HCT116 (cell line): Measurements from ENCODE around the gene CABP1. TPM values are rescaled to one million over a fixed set of nuclear protein-coding genes. Genes with fewer than 3 reads are reported as not detected.

ENCODE experiments used
- ATAC-seq: fragments of 200-7000 bp; cut with Tn5 transposase; 2 replicates; pipeline ENCODE4 v1.9.1; 2020; ENCODE audit warnings: mild to moderate bottlenecking, moderate library complexity
- BruUV-seq: library from RNA; stranded (reverse); fragments of 400-500 nt; replicated peaks from 2 replicates; lab custom pipeline; 2021; lab: Mats Ljungman, UMichigan
- CTCF ChIA-PET: fragments of 300-600 bp; sonication (Branson Sonifier 250); formaldehyde crosslinking; loops from one replicate; lab custom pipeline; 2021; ENCODE audit warnings: antibody characterized with exemption; lab: Charles Lee
- POLR2A ChIA-PET: fragments of 300-600, 350-600 bp; sonication (Branson Sonifier 250); formaldehyde crosslinking; loops from one replicate; lab custom pipeline; 2021; ENCODE audit warnings: antibody characterized with exemption; lab: Charles Lee
- RAD21 ChIA-PET, 2 experiments: fragments of 300-600 bp; sonication (Branson Sonifier 250); formaldehyde crosslinking; loops; one replicate each; lab custom pipeline; 2023; ENCODE audit warnings: low total read pairs in 2 of 2; ENCODE audit not compliant: uncharacterized antibody in 2 of 2, unreplicated experiment in 2 of 2, low non-redundant PET in 1 of 2; lab: Charles Lee
- DNase-seq: peaks from one replicate; pipeline ENCODE4 v3.0.0-alpha.2; 2010; ENCODE audit warnings: low read depth, low spot score
- H2AFZ ChIP-seq: fragments of 200-600 bp; shearing (Covaris generic), sonication (generic); 2 replicates; pipeline ENCODE4 v1.6.1; 2017; ENCODE audit warnings: low read depth, mixed run types, mixed read lengths, antibody characterized with exemption, low read length; ENCODE audit not compliant: poor library complexity, severe bottlenecking
- H3K27ac ChIP-seq: 2 replicates; pipeline ENCODE4 v1.5.1; 2012; ENCODE audit warnings: low read depth, low read length
- H3K27me3 ChIP-seq: fragments of 200-600 bp; sonication (generic); 2 replicates; pipeline ENCODE4 v1.6.1; 2016; ENCODE audit warnings: mixed run types, low read length, mixed read lengths; ENCODE audit not compliant: insufficient read depth
- H3K36me3 ChIP-seq, 2 experiments: fragments of 200-500 bp in 1 of 2; fragments of 200-600 bp in 1 of 2; sonication (Bioruptor generic) in 1 of 2; sonication (generic) in 1 of 2; 2 replicates each; pipeline versions ENCODE4 v1.5.1 to v1.6.1; 2014 to 2016; ENCODE audit warnings: low read length in 2 of 2, inconsistent platforms in 1 of 2, mixed read lengths in 1 of 2, mixed run types in 1 of 2; ENCODE audit not compliant: insufficient read depth in 2 of 2, control insufficient read depth in 1 of 2
- H3K4me1 ChIP-seq, 2 experiments: fragments of 200-600 bp in 1 of 2; sonication (generic) in 1 of 2; 2 replicates each; pipeline versions ENCODE4 v1.5.1 to v1.6.1; 2012 to 2017; ENCODE audit warnings: low read length in 2 of 2, inconsistent platforms in 1 of 2, mild to moderate bottlenecking in 1 of 2, mixed read lengths in 1 of 2, mixed run types in 1 of 2, moderate library complexity in 1 of 2; ENCODE audit not compliant: insufficient read depth in 2 of 2, control insufficient read depth in 1 of 2
- H3K4me2 ChIP-seq: fragments of 200-600 bp; sonication (generic); 2 replicates; pipeline ENCODE4 v1.6.1; 2017; ENCODE audit warnings: mixed run types, low read length, mixed read lengths
- H3K4me3 ChIP-seq, 2 experiments: fragments of 200-600 bp in 1 of 2; sonication (generic) in 1 of 2; replicated peaks in 1 of 2; 2 replicates each; pipeline ENCODE4 v1.5.1; 2011 to 2016; ENCODE audit warnings: low read length in 2 of 2, control low read depth in 1 of 2, low read depth in 1 of 2, mild to moderate bottlenecking in 1 of 2, mixed read lengths in 1 of 2, mixed run types in 1 of 2
- H3K79me2 ChIP-seq: fragments of 200-600 bp; sonication (generic); 2 replicates; pipeline ENCODE4 v1.6.1; 2017; ENCODE audit warnings: mild to moderate bottlenecking, mixed run types, low read length, moderate library complexity, mixed read lengths; ENCODE audit not compliant: insufficient read depth
- H3K9ac ChIP-seq: fragments of 200-600 bp; sonication (generic); 2 replicates; pipeline ENCODE4 v1.6.1; 2016; ENCODE audit warnings: low read length, mixed read lengths
- H3K9me2 ChIP-seq: fragments of 200-600 bp; sonication (generic), shearing (Covaris generic); 2 replicates; pipeline ENCODE4 v1.6.1; 2017; ENCODE audit warnings: mixed run types, mild to moderate bottlenecking, moderate library complexity; ENCODE audit not compliant: insufficient read depth
- H3K9me3 ChIP-seq, 2 experiments: fragments of 200-500 bp in 1 of 2; fragments of 200-600 bp in 1 of 2; sonication (Bioruptor generic) in 1 of 2; sonication (generic) in 1 of 2; 2 replicates each; pipeline ENCODE4 v1.6.1; 2014 to 2017; ENCODE audit warnings: low read length in 2 of 2, mixed read lengths in 2 of 2, inconsistent platforms in 1 of 2, low read depth in 1 of 2, mild to moderate bottlenecking in 1 of 2, mixed run types in 1 of 2, moderate library complexity in 1 of 2; ENCODE audit not compliant: control insufficient read depth in 1 of 2, insufficient read depth in 1 of 2
- H4K20me1 ChIP-seq: fragments of 200-600 bp; sonication (generic), shearing (Covaris generic); 2 replicates; pipeline ENCODE4 v1.6.1; 2017; ENCODE audit warnings: mixed run types, mild to moderate bottlenecking, moderate library complexity; ENCODE audit not compliant: insufficient read depth
- CBX3 ChIP-seq: IDR thresholded peaks from 2 replicates; pipeline ENCODE4 v1.6.1; 2012; ENCODE audit warnings: low read depth
- CEBPB ChIP-seq: IDR thresholded peaks from 2 replicates; pipeline ENCODE4 v1.6.1; 2012; ENCODE audit warnings: low read depth
- EGR1 ChIP-seq: IDR thresholded peaks from 2 replicates; pipeline ENCODE4 v1.6.1; 2012; ENCODE audit warnings: low read depth
- ELF1 ChIP-seq: IDR thresholded peaks from 2 replicates; pipeline ENCODE4 v1.6.1; 2012; ENCODE audit warnings: low read depth, borderline replicate concordance
- EZH2phosphoT487 ChIP-seq: fragments of 200-600 bp; IDR thresholded peaks from 2 replicates; pipeline ENCODE4 v1.6.1; 2018; ENCODE audit warnings: antibody characterized with exemption, borderline replicate concordance
- FOSL1 ChIP-seq: IDR thresholded peaks from 2 replicates; pipeline ENCODE4 v1.6.1; 2012; ENCODE audit warnings: low read depth
- JUND ChIP-seq: IDR thresholded peaks from 2 replicates; pipeline ENCODE4 v1.6.1; 2012
- POLR2A ChIP-seq: IDR thresholded peaks from 2 replicates; pipeline ENCODE4 v1.7.0; 2011; ENCODE audit warnings: borderline replicate concordance; ENCODE audit not compliant: insufficient read depth, insufficient read length; ENCODE audit errors: extremely low read depth
- SRF ChIP-seq: IDR thresholded peaks from 2 replicates; pipeline ENCODE4 v1.6.1; 2012; ENCODE audit warnings: low read depth
- TCF7L2 ChIP-seq: IDR thresholded peaks from 2 replicates; pipeline ENCODE4 v1.7.0; 2011; ENCODE audit warnings: borderline replicate concordance, inconsistent platforms; ENCODE audit not compliant: insufficient read depth, insufficient read length; ENCODE audit errors: extremely low read depth
- ZFX ChIP-seq: fragments of 450-650 bp; IDR thresholded peaks from 2 replicates; pipeline ENCODE4 v1.6.1; 2017
- ZNF274 ChIP-seq: fragments of 200-500 bp; sonication (Bioruptor generic); IDR thresholded peaks from 2 replicates; pipeline ENCODE4 v1.6.1; 2014; ENCODE audit warnings: mild to moderate bottlenecking, low read depth, low read length, inconsistent platforms
- intact Hi-C: fragments of 100-400 bp; cut with micrococcal nuclease; formaldehyde crosslinking; loops from 2 replicates; pipeline ENCODE4 v1.10.0; 2022
- total RNA-seq: library from RNA; stranded (reverse); gene quantifications from one replicate; pipeline ENCODE4 v1.2.1, GENCODE V29; 2021; ENCODE audit not compliant: unreplicated experiment
- TF ChIP-seq, protein P1 (sequence below): IDR thresholded peaks from 2 replicates; pipeline ENCODE4 v1.6.1; 2011; ENCODE audit warnings: mild to moderate bottlenecking, low read length, moderate library complexity; ENCODE audit not compliant: insufficient replicate concordance; ENCODE audit errors: extremely low read depth
- TF ChIP-seq, protein P2 (sequence below): IDR thresholded peaks from 2 replicates; pipeline ENCODE4 v1.6.1; 2012
- TF ChIP-seq, protein P3 (sequence below): IDR thresholded peaks from 2 replicates; pipeline ENCODE4 v1.6.1; 2012; ENCODE audit warnings: low read depth
- TF ChIP-seq, protein P4 (sequence below): IDR thresholded peaks from 2 replicates; pipeline ENCODE4 v1.6.1; 2012

The CABP1 gene
- total RNA-seq, 1 experiment from 2014 or later: 0.84 TPM

DNA sequence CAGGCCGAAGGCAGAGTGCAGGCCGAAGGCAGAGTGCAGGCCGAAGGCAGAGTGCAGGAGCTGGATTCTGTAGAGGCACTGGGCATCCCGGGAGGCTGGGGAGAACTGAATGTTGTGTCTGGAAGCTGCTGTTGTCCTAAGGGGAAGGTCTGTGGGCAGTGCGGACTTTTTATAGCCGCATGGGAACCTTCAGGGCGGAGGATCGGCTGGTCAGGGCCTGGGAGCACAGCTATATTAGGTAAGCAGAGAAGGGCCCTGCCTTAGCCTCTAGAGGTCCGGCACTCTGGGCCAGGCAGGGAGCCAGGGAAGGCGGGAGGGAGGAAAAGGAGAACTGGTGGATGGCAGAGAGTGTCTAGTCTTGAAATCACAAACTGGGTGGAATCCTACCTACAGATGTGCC, 14.2 kb downstream of the CABP1 start:
- intact Hi-C loops: no loop called here
- Histone ChIP-seq H3K4me3 (no peak overlapping the region), H3K4me1 (peaks cover 0 to 9% of the 10 kb centered on the region in 2 experiments; a peak in 2 of 4 replicates), H3K9ac (no peak overlapping the region), H3K79me2 (no peaks in the 10 kb centered on the region), H3K27ac (no peak overlapping the region), H3K4me2 (no peak overlapping the region), H4K20me1 (no peaks in the 10 kb centered on the region), H2AFZ (no peak overlapping the region), H3K36me3 (no peaks in the 10 kb centered on the region), H3K9me3 (no peaks in the 10 kb centered on the region), H3K27me3 (no peaks in the 10 kb centered on the region), H3K9me2 (no peaks in the 10 kb centered on the region)
- RAD21 ChIA-PET: no interaction called here
- BruUV-seq: no TSS peak
- no peak for TF ChIP-seq SRF
- TF ChIP-seq, protein P1, sequence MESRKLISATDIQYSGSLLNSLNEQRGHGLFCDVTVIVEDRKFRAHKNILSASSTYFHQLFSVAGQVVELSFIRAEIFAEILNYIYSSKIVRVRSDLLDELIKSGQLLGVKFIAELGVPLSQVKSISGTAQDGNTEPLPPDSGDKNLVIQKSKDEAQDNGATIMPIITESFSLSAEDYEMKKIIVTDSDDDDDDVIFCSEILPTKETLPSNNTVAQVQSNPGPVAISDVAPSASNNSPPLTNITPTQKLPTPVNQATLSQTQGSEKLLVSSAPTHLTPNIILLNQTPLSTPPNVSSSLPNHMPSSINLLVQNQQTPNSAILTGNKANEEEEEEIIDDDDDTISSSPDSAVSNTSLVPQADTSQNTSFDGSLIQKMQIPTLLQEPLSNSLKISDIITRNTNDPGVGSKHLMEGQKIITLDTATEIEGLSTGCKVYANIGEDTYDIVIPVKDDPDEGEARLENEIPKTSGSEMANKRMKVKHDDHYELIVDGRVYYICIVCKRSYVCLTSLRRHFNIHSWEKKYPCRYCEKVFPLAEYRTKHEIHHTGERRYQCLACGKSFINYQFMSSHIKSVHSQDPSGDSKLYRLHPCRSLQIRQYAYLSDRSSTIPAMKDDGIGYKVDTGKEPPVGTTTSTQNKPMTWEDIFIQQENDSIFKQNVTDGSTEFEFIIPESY: no peak
- no peak for TF ChIP-seq EGR1
- TF ChIP-seq POLR2A: no peak
- TF ChIP-seq, protein P2, sequence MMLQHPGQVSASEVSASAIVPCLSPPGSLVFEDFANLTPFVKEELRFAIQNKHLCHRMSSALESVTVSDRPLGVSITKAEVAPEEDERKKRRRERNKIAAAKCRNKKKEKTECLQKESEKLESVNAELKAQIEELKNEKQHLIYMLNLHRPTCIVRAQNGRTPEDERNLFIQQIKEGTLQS: no peak
- TF ChIP-seq, protein P3, sequence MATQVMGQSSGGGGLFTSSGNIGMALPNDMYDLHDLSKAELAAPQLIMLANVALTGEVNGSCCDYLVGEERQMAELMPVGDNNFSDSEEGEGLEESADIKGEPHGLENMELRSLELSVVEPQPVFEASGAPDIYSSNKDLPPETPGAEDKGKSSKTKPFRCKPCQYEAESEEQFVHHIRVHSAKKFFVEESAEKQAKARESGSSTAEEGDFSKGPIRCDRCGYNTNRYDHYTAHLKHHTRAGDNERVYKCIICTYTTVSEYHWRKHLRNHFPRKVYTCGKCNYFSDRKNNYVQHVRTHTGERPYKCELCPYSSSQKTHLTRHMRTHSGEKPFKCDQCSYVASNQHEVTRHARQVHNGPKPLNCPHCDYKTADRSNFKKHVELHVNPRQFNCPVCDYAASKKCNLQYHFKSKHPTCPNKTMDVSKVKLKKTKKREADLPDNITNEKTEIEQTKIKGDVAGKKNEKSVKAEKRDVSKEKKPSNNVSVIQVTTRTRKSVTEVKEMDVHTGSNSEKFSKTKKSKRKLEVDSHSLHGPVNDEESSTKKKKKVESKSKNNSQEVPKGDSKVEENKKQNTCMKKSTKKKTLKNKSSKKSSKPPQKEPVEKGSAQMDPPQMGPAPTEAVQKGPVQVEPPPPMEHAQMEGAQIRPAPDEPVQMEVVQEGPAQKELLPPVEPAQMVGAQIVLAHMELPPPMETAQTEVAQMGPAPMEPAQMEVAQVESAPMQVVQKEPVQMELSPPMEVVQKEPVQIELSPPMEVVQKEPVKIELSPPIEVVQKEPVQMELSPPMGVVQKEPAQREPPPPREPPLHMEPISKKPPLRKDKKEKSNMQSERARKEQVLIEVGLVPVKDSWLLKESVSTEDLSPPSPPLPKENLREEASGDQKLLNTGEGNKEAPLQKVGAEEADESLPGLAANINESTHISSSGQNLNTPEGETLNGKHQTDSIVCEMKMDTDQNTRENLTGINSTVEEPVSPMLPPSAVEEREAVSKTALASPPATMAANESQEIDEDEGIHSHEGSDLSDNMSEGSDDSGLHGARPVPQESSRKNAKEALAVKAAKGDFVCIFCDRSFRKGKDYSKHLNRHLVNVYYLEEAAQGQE: no peak
- TF ChIP-seq ZNF274: no peak
- TF ChIP-seq, protein P4, sequence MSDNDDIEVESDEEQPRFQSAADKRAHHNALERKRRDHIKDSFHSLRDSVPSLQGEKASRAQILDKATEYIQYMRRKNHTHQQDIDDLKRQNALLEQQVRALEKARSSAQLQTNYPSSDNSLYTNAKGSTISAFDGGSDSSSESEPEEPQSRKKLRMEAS: no peak
- no peak for TF ChIP-seq CBX3
- TF ChIP-seq FOSL1: no peak
- no peak for TF ChIP-seq EZH2phosphoT487
- TF ChIP-seq JUND: no peak
- TF ChIP-seq CEBPB: no peak
- TF ChIP-seq ZFX: no peak
- no peak for TF ChIP-seq TCF7L2
- no peak for TF ChIP-seq ELF1
- ATAC-seq: no peak
- POLR2A ChIA-PET: interaction anchor here (1.0 kb wide), 1 partner anchor 15 kb away, joined by 3 read pairs; no protein-coding TSS in a partner anchor
- DNase-seq: no peak
- CTCF ChIA-PET: no interaction called here
